GM12878 (cell line): ENCODE data around the gene CISTR. TPM values are rescaled to one million over a fixed set of nuclear protein-coding genes. Genes with fewer than 3 reads are reported as not detected.

Source experiments
- ATAC-seq: fragments of 200-7000 bp; cut with Tn5 transposase; 3 replicates; pipeline ENCODE4 v1.9.1; 2020; ENCODE audit warnings: mild to moderate bottlenecking, moderate library complexity
- BruUV-seq: library from RNA; stranded (reverse); fragments of 400-500 nt; replicated peaks from 2 replicates; lab custom pipeline; 2021; lab: Mats Ljungman, UMichigan
- CTCF ChIA-PET: fragments of 300-600 bp; sonication (Branson Sonifier 250); formaldehyde crosslinking; extraction: SDS; loops from one replicate; lab custom pipeline; 2021; ENCODE audit warnings: inconsistent platforms; lab: Yijun Ruan, JAX
- POLR2A ChIA-PET: fragments of 350-600 bp; formaldehyde crosslinking; extraction: SDS; loops from one replicate; lab custom pipeline; 2021; ENCODE audit warnings: inconsistent platforms; lab: Charles Lee
- RAD21 ChIA-PET: fragments of 300-600 bp; sonication (Branson Sonifier 250); formaldehyde crosslinking; loops from one replicate; lab custom pipeline; 2023; ENCODE audit warnings: antibody characterized with exemption; ENCODE audit not compliant: unreplicated experiment; lab: Charles Lee
- SMC1A ChIA-PET: fragments of 300-600 bp; sonication (Branson Sonifier 250); formaldehyde crosslinking; loops from one replicate; lab custom pipeline; 2023; ENCODE audit not compliant: unreplicated experiment, uncharacterized antibody; lab: Charles Lee
- DNase-seq: peaks from one replicate; pipeline ENCODE4 v3.0.0-alpha.2; 2011; ENCODE audit warnings: low read depth, low spot score
- FAIRE-seq: peaks from 3 replicates; lab custom pipeline; 2011; peaks lifted over from hg19 to GRCh38; lab: Jason Lieb, UNC
- H2AFZ ChIP-seq: 2 replicates; pipeline ENCODE4 v1.6.0; 2011; ENCODE audit warnings: low read depth, low read length, control low read depth; ENCODE audit not compliant: control insufficient read depth
- H3K27ac ChIP-seq: 2 replicates; pipeline ENCODE4 v1.5.1; 2011; ENCODE audit warnings: control low read depth; ENCODE audit not compliant: control insufficient read depth, insufficient read depth
- H3K27me3 ChIP-seq, 2 experiments: replicated peaks in 1 of 2; 2 replicates each; pipeline versions ENCODE4 v1.6.0 to v1.6.1; 2011; ENCODE audit warnings: low read length in 1 of 2; ENCODE audit not compliant: control insufficient read depth in 2 of 2, insufficient read depth in 2 of 2
- H3K36me3 ChIP-seq, 2 experiments: 2 replicates each; pipeline ENCODE4 v1.5.1; 2011; ENCODE audit warnings: low read length in 1 of 2; ENCODE audit not compliant: control insufficient read depth in 2 of 2, insufficient read depth in 2 of 2
- H3K4me1 ChIP-seq: 2 replicates; pipeline ENCODE4 v1.6.1; 2011; ENCODE audit warnings: mild to moderate bottlenecking, low read length, moderate library complexity, mixed read lengths; ENCODE audit not compliant: control insufficient read depth, insufficient read depth
- H3K4me2 ChIP-seq: 2 replicates; pipeline ENCODE4 v1.6.0; 2011; ENCODE audit warnings: control low read depth; ENCODE audit not compliant: control insufficient read depth, insufficient read depth
- H3K4me3 ChIP-seq: fragments of 200-600 bp; sonication (generic); 2 replicates; pipeline ENCODE4 v1.5.1; 2016
- H3K79me2 ChIP-seq: 2 replicates; pipeline ENCODE4 v1.6.0; 2011; ENCODE audit warnings: low read length; ENCODE audit not compliant: control insufficient read depth, insufficient read depth
- H3K9ac ChIP-seq: 2 replicates; pipeline ENCODE4 v1.8.0; 2011; ENCODE audit warnings: low read length, control low read depth, mixed read lengths; ENCODE audit not compliant: control insufficient read depth, insufficient read depth
- H3K9me3 ChIP-seq: replicated peaks from 3 replicates; pipeline ENCODE4 v1.5.1; 2011; ENCODE audit warnings: mild to moderate bottlenecking, low read length; ENCODE audit not compliant: control insufficient read depth, insufficient read depth
- H4K20me1 ChIP-seq: 2 replicates; pipeline ENCODE4 v1.6.0; 2011; ENCODE audit not compliant: control insufficient read depth, insufficient read depth
- EGR1 ChIP-seq, 2 experiments: IDR thresholded peaks; 1 replicate in 1 of 2; 2 replicates in 1 of 2; pipeline ENCODE4 v1.6.1; 2011 to 2012; ENCODE audit warnings: low read depth in 2 of 2, low read length in 2 of 2, borderline replicate concordance in 1 of 2, mild to moderate bottlenecking in 1 of 2, moderate library complexity in 1 of 2
- IKZF2 ChIP-seq, 2 experiments: fragments of 450-650 bp; IDR thresholded peaks; 2 replicates each; pipeline ENCODE4 v1.6.1; 2017; ENCODE audit warnings: mild to moderate bottlenecking in 2 of 2, moderate library complexity in 2 of 2
- MEF2B ChIP-seq: fragments of 450-650 bp; IDR thresholded peaks from 2 replicates; pipeline ENCODE4 v1.6.1; 2018; ENCODE audit warnings: mild to moderate bottlenecking, moderate library complexity; ENCODE audit not compliant: partially characterized antibody, poor library complexity, severe bottlenecking
- MTA3 ChIP-seq: IDR thresholded peaks from 2 replicates; pipeline ENCODE4 v1.6.1; 2012; ENCODE audit warnings: low read length, inconsistent platforms, borderline replicate concordance
- MYC ChIP-seq: IDR thresholded peaks from 2 replicates; pipeline ENCODE4 v1.6.1; 2011; ENCODE audit warnings: mild to moderate bottlenecking, low read length, moderate library complexity, inconsistent platforms; ENCODE audit not compliant: insufficient read depth, insufficient replicate concordance, insufficient read length, severe bottlenecking
- PAX5 ChIP-seq: IDR thresholded peaks from 2 replicates; pipeline ENCODE4 v1.6.1; 2011; ENCODE audit warnings: low read depth, low read length, borderline replicate concordance
- SIN3A ChIP-seq: IDR thresholded peaks from 2 replicates; pipeline ENCODE4 v1.6.1; 2012; ENCODE audit warnings: low read depth, low read length, improper control_type of control experiment
- STAT1 ChIP-seq: fragments of 450-650 bp; conservative IDR thresholded peaks from 2 replicates; pipeline ENCODE4 v1.6.1; 2014; ENCODE audit warnings: antibody characterized with exemption, mild to moderate bottlenecking
- WGBS: methylation state at CpG from one replicate; pipeline ENCODE4 v1.1.6; 2016; ENCODE audit warnings: low lambda C conversion rate; ENCODE audit not compliant: insufficient replicate concordance, insufficient coverage; ENCODE audit errors: missing lambda C conversion rate; 5-methylcytosine and 5-hydroxymethylcytosine counted together
- in situ Hi-C: fragments of 300-500 bp; cut with MboI; formaldehyde crosslinking; loops from 9 replicates; pipeline ENCODE4 v1.14.3; 2018; ENCODE audit warnings: mixed read lengths
- intact Hi-C: fragments of 100-400 bp; cut with micrococcal nuclease; formaldehyde crosslinking; loops from one replicate; pipeline ENCODE4 v1.14.2; 2022; ENCODE audit not compliant: unreplicated experiment
- polyA plus RNA-seq, 11 experiments: library from polyadenylated mRNA; depleted of rRNA in 4 of 11; unstranded in 6 of 11; stranded (reverse) in 5 of 11; fragments of >200 nt; fragmentation: Nextera tagmentation in 4 of 11; fragmentation: Illumina TruSeq in 1 of 11; extraction: Ambion mirVana in 4 of 11; extraction: Trizol in 1 of 11; gene quantifications; 1 replicate in 1 of 11; 2 replicates in 10 of 11; pipeline versions ENCODE4 v1.2.1 to v1.2.3, GENCODE V29; 2011 to 2016; ENCODE audit warnings: inconsistent platforms in 2 of 11, missing spikeins in 2 of 11, low read depth in 1 of 11
- total RNA-seq, 4 experiments: library from RNA; depleted of rRNA in 3 of 4; stranded (reverse); fragments of >200 nt in 3 of 4; fragmentation: Illumina TruSeq in 1 of 4; extraction: Trizol in 1 of 4; gene quantifications; 2 replicates each; pipeline versions ENCODE4 v1.2.1 to v1.2.3, GENCODE V29; 2013 to 2021
- TF ChIP-seq, protein P1 (sequence below): IDR thresholded peaks from 2 replicates; pipeline ENCODE4 v1.6.1; 2011; ENCODE audit warnings: low read depth, mild to moderate bottlenecking, low read length, moderate library complexity, borderline replicate concordance; ENCODE audit errors: extremely low read depth
- TF ChIP-seq, protein P2 (sequence below): fragments of 150-350 bp; IDR thresholded peaks from 2 replicates; pipeline ENCODE4 v1.6.1; 2016; ENCODE audit warnings: low read depth, low read length

The CISTR gene
- total and polyA plus RNA-seq, 10 of the 15 experiments (the other 5 are each of a cell fraction or from before 2014, with no cell fraction given) = 0.26 TPM; not detected in 9

- in situ Hi-C loops = no loop called here
- peak overlapping the region; percentile 78 for H3K4me2 ChIP-seq
- H3K4me1 ChIP-seq = peaks cover 22% of the 10 kb centered on the region
- ChIA-PET POLR2A (interaction anchor here (0.5 to 1.4 kb wide), 3 partner anchors 29 to 375 kb away, joined by 3 to 4 read pairs (median 4); no protein-coding TSS in a partner anchor), SMC1A (interaction anchor here (0.8 to 11.0 kb wide), 7 partner anchors 10 to 296 kb away, joined by 3 to 128 read pairs (median 4); partner anchors contain the start of gene ATP5MC2), CTCF (interaction anchor here (1.0 to 18.6 kb wide), 7 partner anchors 16 to 258 kb away, joined by 3 to 341 read pairs (median 3); partner anchors contain the start of genes ATP5MC2 and HOXC10), RAD21 (interaction anchor here (0.6 to 5.9 kb wide), 5 partner anchors 9 to 48 kb away, joined by 3 to 48 read pairs (median 3); no protein-coding TSS in a partner anchor)
- no peaks in the 10 kb centered on the region for H4K20me1 ChIP-seq
- ATAC-seq = no peak
- peak overlapping the region; percentile 74 for H3K4me3 ChIP-seq
- WGBS = 10% methylated on average over 15 of the region's 15 CpGs
- H3K9ac ChIP-seq = peak overlapping the region; percentile 64
- FAIRE-seq = no peak
- no peaks in the 10 kb centered on the region; a peak in 1 of 4 replicates for H3K27me3 ChIP-seq
- DNase-seq = no peak
- intact Hi-C loops = no loop called here
- H2AFZ ChIP-seq = peak overlapping the region; percentile 94
- H3K9me3 ChIP-seq = no peaks in the 10 kb centered on the region
- no peaks in the 10 kb centered on the region for H3K36me3 ChIP-seq
- no peak for TF ChIP-seq MYC
- peak; percentile 41 for TF ChIP-seq MEF2B
- H3K27ac ChIP-seq = no peak overlapping the region
- H3K79me2 ChIP-seq = no peaks in the 10 kb centered on the region
- BruUV-seq = TSS peak; percentile 79
These were observed 24.9 kb downstream of the CISTR start for GRCh38 chr12:53726946-53727309.

- Histone ChIP-seq H4K20me1 (no peaks in the 10 kb centered on the region), H3K4me2 (peak overlapping the region; percentile 78), H3K4me1 (peaks cover 22% of the 10 kb centered on the region), H3K9ac (peak overlapping the region; percentile 64; the same call in 1 of the 2 replicates), H3K27me3 (no peaks in the 10 kb centered on the region), H2AFZ (0 out of 2 replicates have a peak overlapping the region, but pooled peaks have one; percentile 2), H3K4me3 (peak overlapping the region; percentile 74; the same call in 1 of the 2 replicates), H3K36me3 (no peaks in the 10 kb centered on the region), H3K9me3 (no peaks in the 10 kb centered on the region), H3K27ac (no peak overlapping the region), H3K79me2 (no peaks in the 10 kb centered on the region)
- FAIRE-seq (no peak), DNase-seq (no peak), ATAC-seq (peak; percentile 43)
- ChIA-PET POLR2A (interaction anchor here (0.5 to 1.4 kb wide), 4 partner anchors 9 to 340 kb away, joined by 3 to 4 read pairs (median 4); no protein-coding TSS in a partner anchor), SMC1A (interaction anchor here (1.2 to 11.0 kb wide), 4 partner anchors 17 to 51 kb away, joined by 3 to 128 read pairs (median 10); partner anchors contain the start of gene ATP5MC2), RAD21 (interaction anchor here (0.7 to 5.9 kb wide), 3 partner anchors 13 to 31 kb away, joined by 4 to 48 read pairs (median 5); no protein-coding TSS in a partner anchor), CTCF (interaction anchor here (1.1 to 18.6 kb wide), 6 partner anchors 17 to 51 kb away, joined by 3 to 341 read pairs (median 20); partner anchors contain the start of gene ATP5MC2)
- intact Hi-C loops = no loop called here
- 0% methylated on average over 2 of the region's 2 CpGs for WGBS
- no TSS peak for BruUV-seq
- in situ Hi-C loops = no loop called here
- TF ChIP-seq IKZF2 (IDR thresholded peaks at IDR 0.05) (no peak), SIN3A (0 out of 2 replicates have a peak, but pooled peaks have one; percentile 62), EGR1 (IDR thresholded peaks at IDR 0.05; ENCODE audit: borderline replicate concordance in 1 of 2, low read depth in 2 of 2, low read length in 2 of 2) (no peak), PAX5 (no peak), STAT1 (no peak), MTA3 (no peak)
- TF ChIP-seq, protein P1, sequence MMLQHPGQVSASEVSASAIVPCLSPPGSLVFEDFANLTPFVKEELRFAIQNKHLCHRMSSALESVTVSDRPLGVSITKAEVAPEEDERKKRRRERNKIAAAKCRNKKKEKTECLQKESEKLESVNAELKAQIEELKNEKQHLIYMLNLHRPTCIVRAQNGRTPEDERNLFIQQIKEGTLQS = peak; percentile 5; the same call in 1 of the 2 replicates
- TF ChIP-seq, protein P2, sequence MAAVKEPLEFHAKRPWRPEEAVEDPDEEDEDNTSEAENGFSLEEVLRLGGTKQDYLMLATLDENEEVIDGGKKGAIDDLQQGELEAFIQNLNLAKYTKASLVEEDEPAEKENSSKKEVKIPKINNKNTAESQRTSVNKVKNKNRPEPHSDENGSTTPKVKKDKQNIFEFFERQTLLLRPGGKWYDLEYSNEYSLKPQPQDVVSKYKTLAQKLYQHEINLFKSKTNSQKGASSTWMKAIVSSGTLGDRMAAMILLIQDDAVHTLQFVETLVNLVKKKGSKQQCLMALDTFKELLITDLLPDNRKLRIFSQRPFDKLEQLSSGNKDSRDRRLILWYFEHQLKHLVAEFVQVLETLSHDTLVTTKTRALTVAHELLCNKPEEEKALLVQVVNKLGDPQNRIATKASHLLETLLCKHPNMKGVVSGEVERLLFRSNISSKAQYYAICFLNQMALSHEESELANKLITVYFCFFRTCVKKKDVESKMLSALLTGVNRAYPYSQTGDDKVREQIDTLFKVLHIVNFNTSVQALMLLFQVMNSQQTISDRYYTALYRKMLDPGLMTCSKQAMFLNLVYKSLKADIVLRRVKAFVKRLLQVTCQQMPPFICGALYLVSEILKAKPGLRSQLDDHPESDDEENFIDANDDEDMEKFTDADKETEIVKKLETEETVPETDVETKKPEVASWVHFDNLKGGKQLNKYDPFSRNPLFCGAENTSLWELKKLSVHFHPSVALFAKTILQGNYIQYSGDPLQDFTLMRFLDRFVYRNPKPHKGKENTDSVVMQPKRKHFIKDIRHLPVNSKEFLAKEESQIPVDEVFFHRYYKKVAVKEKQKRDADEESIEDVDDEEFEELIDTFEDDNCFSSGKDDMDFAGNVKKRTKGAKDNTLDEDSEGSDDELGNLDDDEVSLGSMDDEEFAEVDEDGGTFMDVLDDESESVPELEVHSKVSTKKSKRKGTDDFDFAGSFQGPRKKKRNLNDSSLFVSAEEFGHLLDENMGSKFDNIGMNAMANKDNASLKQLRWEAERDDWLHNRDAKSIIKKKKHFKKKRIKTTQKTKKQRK = no peak
These were observed 25.4 kb downstream of the CISTR start for GRCh38 chr12:53726341-53726740.
